ENCODE measurements around the gene CREB5. TPM values are rescaled to one million over a fixed set of nuclear protein-coding genes. Genes with fewer than 3 reads are reported as not detected.
"Not testable (repeated sequence)": the region's sequence is repeated elsewhere in the genome, so short reads cannot be mapped to it uniquely, and the experiment has no call there.

The CREB5 gene
- total RNA-seq, 2 experiments from 2014 or later, result 0.15 to 0.52 TPM

GRCh38 chr7:28389504-28390395 lies 22.6 kb upstream of the CREB5 start:
- H3K27me3 Mint-ChIP-seq, result peaks cover 29% of the 10 kb centered on the region
- POLR2A ChIA-PET, result interaction anchor here (0.6 kb wide), 1 partner anchor 21 kb away, joined by 3 read pairs; no protein-coding TSS in a partner anchor
- no peak for DNase-seq
- no peaks in the 10 kb centered on the region for H3K9me3 Mint-ChIP-seq
- CTCF ChIA-PET, result interaction anchor here (0.7 to 0.9 kb wide), 4 partner anchors 12 to 837 kb away, joined by 3 to 4 read pairs (median 3); no protein-coding TSS in a partner anchor
- H3K27ac Mint-ChIP-seq, result no peak overlapping the region
- no peak overlapping the region for H3K4me3 Mint-ChIP-seq
- peaks cover 1% of the 10 kb centered on the region for H3K4me1 Mint-ChIP-seq (ENCODE audit: low read depth)
- H3K36me3 Mint-ChIP-seq, result no peaks in the 10 kb centered on the region
- intact Hi-C loops (cut with micrococcal nuclease), result loop anchor here (1.0 kb wide), 2 partner anchors 237 to 465 kb away; no protein-coding TSS in a partner anchor

GRCh38 chr7:28390426-28390825 lies 21.9 kb upstream of the CREB5 start:
- no peak overlapping the region for H3K4me3 Mint-ChIP-seq
- POLR2A ChIA-PET, result no interaction called here
- peaks cover 32% of the 10 kb centered on the region for H3K27me3 Mint-ChIP-seq
- peaks cover 1% of the 10 kb centered on the region for H3K4me1 Mint-ChIP-seq (ENCODE audit: low read depth)
- H3K36me3 Mint-ChIP-seq, result no peaks in the 10 kb centered on the region
- intact Hi-C loops (cut with micrococcal nuclease), result no loop called here
- CTCF ChIA-PET, result interaction anchor here (0.9 kb wide), 1 partner anchor 22 kb away, joined by 3 read pairs; no protein-coding TSS in a partner anchor
- no peak overlapping the region for H3K27ac Mint-ChIP-seq
- no peaks in the 10 kb centered on the region for H3K9me3 Mint-ChIP-seq
- no peak for DNase-seq

- Mint-ChIP-seq H3K36me3 (no peaks in the 10 kb centered on the region), H3K27me3 (peaks cover 32% of the 10 kb centered on the region), H3K4me1 (ENCODE audit: low read depth) (peaks cover 1% of the 10 kb centered on the region), H3K9me3 (no peaks in the 10 kb centered on the region), H3K4me3 (no peak overlapping the region), H3K27ac (no peak overlapping the region)
- CTCF ChIA-PET, result interaction anchor here (0.8 kb wide), 1 partner anchor 462 kb away, joined by 3 read pairs; no protein-coding TSS in a partner anchor
- POLR2A ChIA-PET, result interaction anchor here (0.6 kb wide), 1 partner anchor 24 kb away, joined by 3 read pairs; no protein-coding TSS in a partner anchor
- intact Hi-C loops (cut with micrococcal nuclease), result no loop called here
- no peak for DNase-seq
Observed at GRCh38 chr7:28392289-28392688, 20.0 kb upstream of the CREB5 start.

- CTCF ChIA-PET, result no interaction called here
Observed at GRCh38 chr7:28395404-28395803, 16.9 kb upstream of the CREB5 start.

GRCh38 chr7:28395831-28396230 lies 16.5 kb upstream of the CREB5 start:
- POLR2A ChIA-PET, result no interaction called here
- H3K27me3 Mint-ChIP-seq, result peaks cover 22% of the 10 kb centered on the region

More at GRCh38 chr7:28395404-28395803, 16.9 kb upstream of the CREB5 start:
- no peak overlapping the region for H3K27ac Mint-ChIP-seq
- no peaks in the 10 kb centered on the region for H3K36me3 Mint-ChIP-seq
- no peak overlapping the region for H3K4me3 Mint-ChIP-seq
- POLR2A ChIA-PET, result no interaction called here
- no peak for DNase-seq
- H3K9me3 Mint-ChIP-seq, result no peaks in the 10 kb centered on the region
- H3K4me1 Mint-ChIP-seq (ENCODE audit: low read depth), result no peaks in the 10 kb centered on the region
- intact Hi-C loops (cut with micrococcal nuclease), result no loop called here
- peaks cover 24% of the 10 kb centered on the region for H3K27me3 Mint-ChIP-seq

GRCh38 chr7:28397141-28397540 lies 15.2 kb upstream of the CREB5 start:
- no peaks in the 10 kb centered on the region for H3K36me3 Mint-ChIP-seq
- H3K9me3 Mint-ChIP-seq, result no peaks in the 10 kb centered on the region
- H3K4me3 Mint-ChIP-seq, result no peak overlapping the region
- intact Hi-C loops (cut with micrococcal nuclease), result no loop called here
- ChIA-PET POLR2A (no interaction called here), CTCF (no interaction called here)
- no peaks in the 10 kb centered on the region for H3K4me1 Mint-ChIP-seq (ENCODE audit: low read depth)
- no peak for DNase-seq
- H3K27me3 Mint-ChIP-seq, result peaks cover 16% of the 10 kb centered on the region
- H3K27ac Mint-ChIP-seq, result no peak overlapping the region

More at GRCh38 chr7:28395831-28396230, 16.5 kb upstream of the CREB5 start:
- Mint-ChIP-seq H3K9me3 (no peaks in the 10 kb centered on the region), H3K36me3 (no peaks in the 10 kb centered on the region), H3K4me3 (no peak overlapping the region), H3K27ac (no peak overlapping the region), H3K4me1 (ENCODE audit: low read depth) (no peaks in the 10 kb centered on the region)
- intact Hi-C loops (cut with micrococcal nuclease), result no loop called here
- DNase-seq, result no peak
- CTCF ChIA-PET, result no interaction called here

- Mint-ChIP-seq H3K4me1 (ENCODE audit: low read depth) (no peaks in the 10 kb centered on the region), H3K9me3 (no peaks in the 10 kb centered on the region), H3K27ac (no peak overlapping the region), H3K36me3 (no peaks in the 10 kb centered on the region), H3K4me3 (no peak overlapping the region), H3K27me3 (peaks cover 11% of the 10 kb centered on the region)
- ChIA-PET CTCF (no interaction called here), POLR2A (no interaction called here)
- intact Hi-C loops (cut with micrococcal nuclease), result no loop called here
- no peak for DNase-seq
Observed at GRCh38 chr7:28400838-28401360, 11.4 kb upstream of the CREB5 start.

GRCh38 chr7:28401567-28401966 lies 10.8 kb upstream of the CREB5 start:
- H3K36me3 Mint-ChIP-seq; intact Hi-C loops (cut with micrococcal nuclease); H3K4me3 Mint-ChIP-seq; H3K9me3 Mint-ChIP-seq; POLR2A ChIA-PET; H3K27ac Mint-ChIP-seq; H3K4me1 Mint-ChIP-seq (ENCODE audit: low read depth); CTCF ChIA-PET; DNase-seq: not testable (repeated sequence)
- H3K27me3 Mint-ChIP-seq, result peaks cover 18% of the 10 kb centered on the region

- ChIA-PET CTCF (no interaction called here), POLR2A (no interaction called here)
- Mint-ChIP-seq H3K36me3 (no peaks in the 10 kb centered on the region), H3K27me3 (peaks cover 43% of the 10 kb centered on the region), H3K4me1 (ENCODE audit: low read depth) (peaks cover 14% of the 10 kb centered on the region), H3K9me3 (no peaks in the 10 kb centered on the region), H3K4me3 (no peak overlapping the region), H3K27ac (no peak overlapping the region)
- peak; percentile 23 for DNase-seq
- intact Hi-C loops (cut with micrococcal nuclease), result loop anchor here (5.0 kb wide), 1 partner anchor 248 kb away; no protein-coding TSS in a partner anchor
Observed at GRCh38 chr7:28405662-28406061, 6.7 kb upstream of the CREB5 start.

GRCh38 chr7:28406192-28406591 lies 6.1 kb upstream of the CREB5 start:
- DNase-seq, result no peak
- Mint-ChIP-seq H3K4me1 (ENCODE audit: low read depth) (peaks cover 19% of the 10 kb centered on the region), H3K9me3 (no peaks in the 10 kb centered on the region), H3K36me3 (no peaks in the 10 kb centered on the region), H3K27me3 (peaks cover 47% of the 10 kb centered on the region), H3K4me3 (no peak overlapping the region), H3K27ac (no peak overlapping the region)
- ChIA-PET POLR2A (no interaction called here), CTCF (no interaction called here)
- intact Hi-C loops (cut with micrococcal nuclease), result loop anchor here (5.0 kb wide), 1 partner anchor 249 kb away; no protein-coding TSS in a partner anchor

- Mint-ChIP-seq H3K36me3 (no peaks in the 10 kb centered on the region), H3K27ac (no peak overlapping the region), H3K4me1 (ENCODE audit: low read depth) (peaks cover 21% of the 10 kb centered on the region), H3K9me3 (no peaks in the 10 kb centered on the region), H3K4me3 (no peak overlapping the region), H3K27me3 (peaks cover 57% of the 10 kb centered on the region)
- ChIA-PET CTCF (no interaction called here), POLR2A (interaction anchor here (0.6 kb wide), 1 partner anchor 991 kb away, joined by 5 read pairs; no protein-coding TSS in a partner anchor)
- no peak for DNase-seq
- intact Hi-C loops (cut with micrococcal nuclease), result loop anchor here (5.0 kb wide), 1 partner anchor 250 kb away; no protein-coding TSS in a partner anchor
Observed at GRCh38 chr7:28407651-28408050, 4.7 kb upstream of the CREB5 start.

- POLR2A ChIA-PET, result interaction anchor here (0.6 kb wide), 1 partner anchor 990 kb away, joined by 5 read pairs; no protein-coding TSS in a partner anchor
- Mint-ChIP-seq H3K4me1 (ENCODE audit: low read depth) (peaks cover 21% of the 10 kb centered on the region), H3K36me3 (no peaks in the 10 kb centered on the region), H3K27ac (no peak overlapping the region), H3K27me3 (peaks cover 60% of the 10 kb centered on the region), H3K9me3 (no peaks in the 10 kb centered on the region), H3K4me3 (no peak overlapping the region)
- CTCF ChIA-PET, result no interaction called here
- DNase-seq, result no peak
- intact Hi-C loops (cut with micrococcal nuclease), result loop anchor here (5.0 kb wide), 1 partner anchor 251 kb away; no protein-coding TSS in a partner anchor
Observed at GRCh38 chr7:28408105-28408959, 4.0 kb upstream of the CREB5 start.
